BE2C (cell line): Measurements from ENCODE around the gene ANXA2R.

Experiments used
- DNase-seq: peaks from one replicate; pipeline ENCODE4 v3.0.0-alpha.2; 2020
- H3K27me3 ChIP-seq: fragments of 250-450 bp; sonication (Bioruptor Pico); 2 replicates; pipeline ENCODE4 v1.5.1; 2020; ENCODE audit warnings: mild to moderate bottlenecking
- H3K36me3 ChIP-seq: fragments of 250-450 bp; sonication (Bioruptor Pico); 2 replicates; pipeline ENCODE4 v1.5.1; 2020; ENCODE audit warnings: mild to moderate bottlenecking
- H3K4me1 ChIP-seq: fragments of 250-450 bp; sonication (Bioruptor Pico); 2 replicates; pipeline ENCODE4 v1.5.1; 2020
- H3K4me3 ChIP-seq: 2 replicates; pipeline ENCODE4 v1.5.1; 2011; ENCODE audit warnings: low read depth, low read length
- H3K9me3 ChIP-seq: fragments of 250-450 bp; sonication (Bioruptor Pico); 2 replicates; pipeline ENCODE4 v1.5.1; 2020
- TF ChIP-seq, protein P1 (sequence below): IDR thresholded peaks from 2 replicates; pipeline ENCODE4 v1.5.1; 2012; ENCODE audit warnings: mild to moderate bottlenecking, low read depth, low read length

ANXA2R gene

DNA sequence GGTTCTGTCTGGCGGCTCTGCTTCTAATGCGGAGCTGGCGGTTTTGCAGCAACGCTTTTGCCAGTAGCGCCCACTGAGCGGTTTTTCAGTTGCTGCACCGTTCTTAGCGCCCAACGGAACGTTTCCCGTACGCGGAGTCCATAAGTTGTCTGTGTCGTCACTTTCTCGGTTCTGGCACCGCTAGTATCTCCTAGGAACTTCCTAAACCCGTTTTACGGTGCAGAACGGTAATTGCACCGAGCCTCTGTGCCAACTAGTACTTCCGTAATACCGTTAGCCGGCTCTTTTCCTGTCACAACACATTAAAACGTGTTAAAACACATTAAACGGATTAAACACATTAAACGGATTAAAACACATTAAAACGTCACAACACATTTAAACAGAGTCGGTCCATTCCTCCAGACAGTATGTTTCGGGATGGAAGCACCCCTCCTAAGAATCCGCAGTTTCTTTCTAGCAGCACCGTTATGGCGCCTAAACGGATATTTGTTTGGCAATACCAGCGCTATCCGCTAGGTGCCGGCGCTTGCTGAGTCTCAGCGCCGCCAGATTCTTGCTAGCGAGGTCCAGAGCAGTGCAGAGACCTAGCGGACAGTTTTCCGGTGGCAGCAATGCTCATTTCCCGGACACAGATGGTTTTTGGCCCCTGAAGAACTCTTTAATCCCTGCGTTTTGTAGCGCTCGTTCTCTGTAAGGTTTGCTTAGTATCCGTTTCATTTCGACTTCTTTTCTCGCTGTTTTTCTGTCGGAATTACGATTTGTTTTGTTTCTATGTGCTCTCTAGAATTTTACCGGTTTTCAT, 45.4 kb downstream of the ANXA2R start:
- Histone ChIP-seq H3K36me3 (no peaks in the 10 kb centered on the region), H3K27me3 (peaks cover 88% of the 10 kb centered on the region), H3K4me3 (peak overlapping the region; percentile 76), H3K9me3 (0 out of 2 replicates have a peak, but pooled peaks cover 3% of the 10 kb centered on the region), H3K4me1 (no peaks in the 10 kb centered on the region)
- peak; percentile 87 for DNase-seq
- TF ChIP-seq, protein P1, sequence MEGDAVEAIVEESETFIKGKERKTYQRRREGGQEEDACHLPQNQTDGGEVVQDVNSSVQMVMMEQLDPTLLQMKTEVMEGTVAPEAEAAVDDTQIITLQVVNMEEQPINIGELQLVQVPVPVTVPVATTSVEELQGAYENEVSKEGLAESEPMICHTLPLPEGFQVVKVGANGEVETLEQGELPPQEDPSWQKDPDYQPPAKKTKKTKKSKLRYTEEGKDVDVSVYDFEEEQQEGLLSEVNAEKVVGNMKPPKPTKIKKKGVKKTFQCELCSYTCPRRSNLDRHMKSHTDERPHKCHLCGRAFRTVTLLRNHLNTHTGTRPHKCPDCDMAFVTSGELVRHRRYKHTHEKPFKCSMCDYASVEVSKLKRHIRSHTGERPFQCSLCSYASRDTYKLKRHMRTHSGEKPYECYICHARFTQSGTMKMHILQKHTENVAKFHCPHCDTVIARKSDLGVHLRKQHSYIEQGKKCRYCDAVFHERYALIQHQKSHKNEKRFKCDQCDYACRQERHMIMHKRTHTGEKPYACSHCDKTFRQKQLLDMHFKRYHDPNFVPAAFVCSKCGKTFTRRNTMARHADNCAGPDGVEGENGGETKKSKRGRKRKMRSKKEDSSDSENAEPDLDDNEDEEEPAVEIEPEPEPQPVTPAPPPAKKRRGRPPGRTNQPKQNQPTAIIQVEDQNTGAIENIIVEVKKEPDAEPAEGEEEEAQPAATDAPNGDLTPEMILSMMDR = peak; percentile 82

- DNase-seq = no peak
- TF ChIP-seq, protein P1 = no peak
- Histone ChIP-seq H3K27me3 (peaks cover 85% of the 10 kb centered on the region), H3K36me3 (no peaks in the 10 kb centered on the region), H3K4me1 (no peaks in the 10 kb centered on the region), H3K9me3 (0 out of 2 replicates have a peak, but pooled peaks cover 3% of the 10 kb centered on the region), H3K4me3 (peak overlapping the region; percentile 76)
Observed at GRCh38 chr5:42994246-42994554, 45.9 kb downstream of the ANXA2R start.

- Histone ChIP-seq H3K27me3 (peaks cover 85% of the 10 kb centered on the region), H3K36me3 (no peaks in the 10 kb centered on the region), H3K4me1 (no peaks in the 10 kb centered on the region), H3K4me3 (no peak overlapping the region), H3K9me3 (0 out of 2 replicates have a peak, but pooled peaks cover 3% of the 10 kb centered on the region)
- TF ChIP-seq, protein P1 = no peak
- DNase-seq = no peak
Observed at GRCh38 chr5:42993516-42994245, 46.4 kb downstream of the ANXA2R start.

DNA sequence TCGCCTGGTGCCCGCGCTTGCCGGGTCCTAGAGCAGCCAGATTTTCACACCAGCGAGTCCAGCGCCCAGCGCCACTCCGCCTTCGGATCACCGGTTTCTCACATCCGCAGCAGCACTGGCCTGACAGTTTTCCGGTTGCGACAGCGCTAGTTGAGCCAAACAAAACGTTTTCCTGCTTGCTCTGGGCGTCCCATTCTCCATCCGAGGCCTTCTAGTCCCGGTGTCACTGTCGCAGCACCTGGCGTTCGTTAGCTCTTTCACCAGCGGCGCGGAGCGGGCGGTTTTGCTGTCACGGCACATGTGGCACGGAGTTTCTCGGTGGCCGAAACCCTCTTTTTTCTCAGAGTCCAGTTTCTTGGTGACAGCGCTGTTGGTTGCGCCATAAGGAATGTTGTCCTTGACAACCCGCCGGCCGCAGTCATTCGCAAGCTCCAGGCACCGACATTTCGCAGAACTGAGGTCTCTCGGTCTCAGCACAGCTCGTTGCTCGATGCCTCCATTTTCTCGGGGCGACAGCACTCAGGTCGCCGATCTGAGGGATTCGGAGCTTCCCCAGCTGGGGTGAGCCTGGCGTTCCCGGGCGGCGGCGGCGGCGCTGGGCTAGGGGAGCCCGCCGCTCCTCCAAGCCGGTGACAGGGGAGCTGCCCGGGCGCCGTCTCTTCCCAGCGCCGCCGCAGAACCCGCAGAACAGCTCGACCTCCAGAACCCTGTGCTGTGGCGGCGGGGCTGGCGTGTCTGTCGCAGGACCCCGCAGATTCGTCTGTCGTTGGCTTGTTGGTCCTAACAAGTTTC, 47.8 kb downstream of the ANXA2R start:
- Histone ChIP-seq H3K27me3 (peaks cover 87% of the 10 kb centered on the region), H3K4me3 (peak overlapping the region; percentile 32), H3K36me3 (no peaks in the 10 kb centered on the region), H3K4me1 (no peaks in the 10 kb centered on the region), H3K9me3 (0 out of 2 replicates have a peak, but pooled peaks cover 3% of the 10 kb centered on the region)
- no peak for DNase-seq
- TF ChIP-seq, protein P1 = no peak

DNA sequence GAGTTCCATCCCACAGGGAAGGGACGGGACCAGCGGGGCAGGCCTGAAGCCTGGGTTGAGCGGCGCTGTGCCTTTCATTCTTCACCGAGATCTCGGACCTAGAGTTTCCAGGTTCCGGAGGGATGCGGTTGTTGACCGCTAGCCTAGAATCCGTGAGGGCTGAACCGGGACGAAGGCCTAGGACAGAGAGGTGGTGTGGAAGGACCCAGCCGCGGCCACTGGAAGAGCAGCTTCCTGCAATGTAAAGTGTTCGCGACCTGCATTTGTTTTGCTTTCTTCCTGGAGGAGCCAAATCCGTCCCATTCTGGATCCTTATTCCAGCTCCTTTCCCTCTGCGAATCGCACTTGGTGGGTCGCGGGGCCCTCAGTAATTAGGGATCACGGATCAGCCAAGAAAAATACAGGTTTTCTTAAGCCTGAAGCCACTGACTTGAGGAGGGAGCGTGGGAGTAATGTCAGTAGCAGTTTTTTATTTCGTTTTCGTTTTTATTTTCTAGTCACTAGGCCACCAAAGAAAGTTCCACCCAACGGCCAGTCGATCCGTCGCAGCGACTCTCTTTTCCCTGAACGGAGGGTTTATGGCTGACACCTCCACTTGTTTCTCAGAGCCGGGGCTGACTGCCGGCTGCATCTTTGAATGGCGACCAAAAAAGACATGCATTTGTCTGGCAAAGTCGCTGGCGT, 48.6 kb downstream of the ANXA2R start:
- H3K4me3 ChIP-seq = peak overlapping the region; percentile 32
- H3K36me3 ChIP-seq = no peaks in the 10 kb centered on the region
- no peaks in the 10 kb centered on the region for H3K4me1 ChIP-seq
- H3K27me3 ChIP-seq = peaks cover 92% of the 10 kb centered on the region
- TF ChIP-seq, protein P1 = no peak
- no peak for DNase-seq
- 0 out of 2 replicates have a peak, but pooled peaks cover 3% of the 10 kb centered on the region for H3K9me3 ChIP-seq
